HG03520 (cell line): ENCODE measurements around the gene FAM120C.

Source experiments
- ATAC-seq: cut with Tn5 transposase; IDR thresholded peaks from one replicate; pipeline ENCODE4 v1.9.1; 2021; ENCODE audit warnings: mild to moderate bottlenecking, moderate library complexity; ENCODE audit not compliant: unreplicated experiment

The FAM120C gene

DNA sequence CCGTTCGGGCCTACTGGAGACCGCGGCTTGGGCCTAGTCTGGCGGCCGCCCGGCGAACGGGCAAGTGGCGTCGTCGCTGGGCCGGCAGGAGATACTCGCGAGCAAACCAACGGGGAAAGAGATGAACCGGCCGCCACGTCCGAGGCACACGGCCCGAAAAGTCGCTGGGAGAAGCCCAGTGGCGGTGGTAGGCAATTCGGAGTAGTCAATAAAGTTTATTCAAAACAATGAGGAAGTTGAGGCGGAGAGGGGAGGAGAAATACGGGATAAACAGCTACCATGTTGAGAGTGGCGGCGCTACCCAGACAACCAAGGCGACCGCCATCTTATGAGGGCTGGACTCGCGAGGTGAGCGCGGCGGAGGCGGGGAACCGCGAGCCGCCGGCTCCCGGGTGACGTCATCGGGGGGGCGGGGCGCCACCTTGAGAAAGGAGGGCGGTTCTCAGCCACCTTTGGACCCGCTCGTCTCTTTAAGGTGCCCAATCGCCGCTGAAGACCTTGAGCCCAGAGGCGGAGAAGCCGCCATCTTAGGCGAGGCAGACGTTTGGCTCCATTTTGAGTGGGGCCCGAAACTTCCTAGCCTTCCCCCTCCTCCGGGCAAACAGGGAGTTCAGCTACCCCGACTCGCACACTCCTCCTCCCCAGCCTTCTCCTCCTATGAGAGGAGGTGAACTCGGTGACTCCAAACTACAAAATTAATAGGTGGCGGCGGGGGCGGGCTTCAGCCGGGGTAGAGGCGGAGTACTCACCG is 138.8 kb downstream of the FAM120C start, which contains the start of gene PHF8:
TSS of gene PHF8 (minus strand) at position 348 of the 751 bp plus-strand sequence. CDS start 1,745 bp downstream, outside the sequence.
- ATAC-seq: peak; percentile 79

DNA sequence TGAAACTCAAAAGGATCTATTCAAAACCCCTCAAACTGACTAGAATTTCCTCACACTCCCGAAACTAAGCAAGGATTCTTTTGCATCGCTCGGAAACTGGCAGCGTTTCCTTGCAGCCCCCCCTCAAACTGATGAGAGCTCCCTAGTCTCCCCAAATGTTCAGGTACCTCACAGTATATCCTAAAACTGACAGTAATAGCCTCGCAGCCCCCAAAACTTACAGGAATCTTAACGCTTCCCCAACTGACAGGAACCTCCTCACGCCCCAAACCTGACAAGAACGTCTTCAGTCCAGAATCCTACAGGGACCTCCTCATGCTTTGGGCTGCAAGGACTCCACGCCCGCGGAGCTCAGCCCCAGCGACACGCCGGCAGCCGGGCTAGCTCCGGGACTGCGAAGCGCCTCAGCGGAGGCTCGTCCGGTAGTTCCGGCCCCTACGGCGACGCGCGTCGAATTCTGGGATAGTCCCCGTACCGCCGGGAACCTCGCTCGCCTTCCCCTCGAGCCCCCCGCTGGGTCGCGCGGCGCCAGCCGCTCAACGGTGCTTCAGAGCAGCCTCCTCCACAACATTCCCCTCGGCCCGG is 139.4 kb downstream of the FAM120C start:
- peak; percentile 17 for ATAC-seq

DNA sequence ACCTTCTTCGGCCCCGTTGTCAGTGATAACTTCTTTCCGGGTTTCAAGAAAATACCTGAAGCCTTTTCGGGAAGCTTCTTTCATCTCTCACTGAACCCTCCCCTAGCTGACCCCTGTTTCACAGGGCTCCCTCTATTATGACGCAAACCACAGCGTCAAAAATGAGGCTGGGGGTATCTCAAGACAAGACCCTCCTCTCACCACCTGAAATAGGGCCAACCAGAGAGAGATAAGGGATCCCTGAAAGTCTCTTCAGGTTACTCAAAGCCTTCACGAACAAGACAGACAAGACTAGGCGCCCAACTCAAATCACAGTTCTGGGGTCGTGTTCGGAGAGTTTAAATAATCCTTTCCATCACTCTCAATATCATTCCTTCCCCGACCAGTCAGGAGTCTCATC is 140.0 kb downstream of the FAM120C start:
- no peak for ATAC-seq

DNA sequence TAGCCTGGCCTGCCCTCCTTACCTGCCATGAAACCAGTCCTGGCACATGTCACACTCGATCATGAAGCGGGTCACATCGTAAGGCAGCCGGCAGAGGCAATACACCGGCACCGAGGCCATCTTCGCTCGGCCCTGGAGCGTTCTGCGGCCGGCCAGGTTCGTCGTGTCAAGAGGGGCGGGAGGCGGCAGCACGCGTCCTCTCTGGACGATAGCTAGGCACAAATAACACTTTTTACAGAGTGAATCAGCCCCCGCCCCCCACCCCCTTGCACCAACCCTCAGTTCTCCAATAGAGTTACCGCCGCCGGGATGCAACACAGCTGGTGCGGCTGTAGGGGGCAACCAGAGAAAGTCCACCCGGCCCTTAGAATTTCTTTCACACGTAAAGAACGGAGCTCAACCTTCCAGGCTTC is 140.4 kb downstream of the FAM120C start:
- ATAC-seq: no peak

DNA sequence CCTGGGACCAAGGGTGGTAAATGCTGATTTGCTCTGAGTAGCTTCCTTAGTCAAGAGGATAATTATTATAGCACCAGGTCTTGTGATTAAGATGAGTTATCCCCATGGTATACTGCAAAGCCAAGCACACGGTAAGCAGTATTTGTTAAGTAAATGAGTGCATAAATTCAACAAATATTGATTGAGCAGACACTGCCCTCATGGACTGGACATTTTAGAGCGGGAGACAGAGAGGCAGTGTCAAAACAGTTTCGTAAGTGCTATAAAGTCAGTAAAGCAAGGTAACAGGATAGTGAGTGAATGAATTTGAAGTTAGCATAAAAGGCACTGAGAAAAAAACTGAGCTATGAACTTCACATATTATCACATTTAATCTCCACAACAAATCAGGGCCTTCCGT is 152.7 kb downstream of the FAM120C start:
- ATAC-seq: no peak

DNA sequence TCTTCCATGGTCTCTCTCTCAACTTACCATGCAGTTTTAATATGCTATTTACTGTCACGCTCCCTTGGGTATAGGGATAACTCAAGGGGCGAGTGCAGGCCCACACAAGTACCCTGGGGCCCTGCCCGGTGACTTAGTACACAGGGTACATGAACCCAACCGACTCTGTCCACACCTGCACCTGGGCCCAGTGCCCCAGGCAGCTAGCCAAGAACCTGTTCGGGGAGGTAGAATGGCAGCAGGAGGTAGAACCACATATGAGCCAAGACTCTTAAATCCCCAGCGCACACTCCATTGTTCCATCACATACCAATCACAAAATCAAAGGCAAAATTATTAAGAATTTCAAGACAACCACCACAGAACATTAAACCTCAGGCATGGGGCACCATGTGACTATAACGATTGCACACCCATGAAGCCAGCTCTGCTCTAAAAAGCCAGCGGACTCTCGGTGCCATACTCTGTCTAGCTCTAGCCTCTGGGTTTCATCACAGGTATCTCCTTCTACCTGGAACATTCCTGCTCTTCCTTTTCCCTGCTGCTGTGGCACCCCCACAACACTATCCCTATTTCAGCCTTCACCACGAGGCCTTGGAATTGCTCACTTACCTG is 153.4 kb downstream of the FAM120C start:
- no peak for ATAC-seq

DNA sequence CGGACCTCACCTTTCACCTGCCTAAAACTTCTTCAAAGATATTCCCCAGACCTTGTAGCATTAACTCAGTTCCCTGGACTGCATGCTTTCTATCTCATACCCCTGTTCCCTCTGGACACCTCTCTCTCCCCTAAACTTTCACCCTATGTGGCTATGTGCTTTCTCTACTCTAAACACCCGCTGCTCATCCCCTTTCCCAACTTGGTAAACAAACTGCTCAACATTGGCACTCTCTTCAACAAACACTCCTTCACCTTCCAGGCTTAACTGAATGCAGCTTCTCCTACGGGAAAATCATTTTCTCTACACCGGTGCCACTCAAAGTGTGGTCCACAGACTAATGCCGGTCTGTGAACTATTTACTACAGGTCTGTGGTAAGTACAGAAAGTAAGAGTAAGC is 158.7 kb downstream of the FAM120C start:
- no peak for ATAC-seq
